Measurements from ENCODE around the gene SNCB.

The SNCB gene

DNA sequence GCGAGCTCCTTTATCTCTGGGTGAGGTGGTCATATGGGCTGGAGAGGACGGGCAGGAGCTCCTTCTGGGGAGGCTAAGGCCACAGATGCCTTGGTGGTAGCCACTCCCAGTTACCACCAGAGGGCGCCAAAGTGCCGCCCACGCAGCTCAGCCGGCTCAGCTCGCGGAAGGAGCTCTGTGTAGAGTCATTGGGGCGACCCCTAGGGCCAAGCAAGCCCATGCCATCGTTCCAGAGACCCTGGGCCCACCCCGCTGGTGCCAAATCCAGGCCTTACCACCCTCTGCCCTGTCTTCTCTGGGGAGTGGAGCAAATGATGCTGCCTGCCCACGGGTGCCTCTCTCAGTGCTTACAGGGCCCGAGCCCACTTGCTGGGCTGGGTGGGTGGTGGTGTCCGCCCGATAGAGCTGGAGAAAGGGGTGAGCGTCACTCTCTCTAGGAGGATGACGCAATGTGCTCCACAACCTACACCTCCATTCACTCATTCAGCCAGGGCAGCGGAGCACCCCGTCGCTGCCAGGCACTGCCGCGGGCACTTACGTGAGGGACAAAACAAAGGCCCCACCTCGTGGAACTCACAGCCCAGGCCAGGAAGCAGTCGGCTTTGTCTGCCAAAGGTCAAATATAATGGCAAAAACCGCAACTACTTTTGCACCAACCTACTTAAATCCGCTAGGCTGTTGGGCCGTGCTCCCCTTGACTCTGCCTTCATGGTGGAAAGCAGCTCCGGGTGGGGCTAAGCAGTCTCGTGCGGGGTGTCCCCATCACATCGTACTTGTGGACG, 30.7 kb upstream of the SNCB start:
- DNase-seq: peak; percentile 95

DNA sequence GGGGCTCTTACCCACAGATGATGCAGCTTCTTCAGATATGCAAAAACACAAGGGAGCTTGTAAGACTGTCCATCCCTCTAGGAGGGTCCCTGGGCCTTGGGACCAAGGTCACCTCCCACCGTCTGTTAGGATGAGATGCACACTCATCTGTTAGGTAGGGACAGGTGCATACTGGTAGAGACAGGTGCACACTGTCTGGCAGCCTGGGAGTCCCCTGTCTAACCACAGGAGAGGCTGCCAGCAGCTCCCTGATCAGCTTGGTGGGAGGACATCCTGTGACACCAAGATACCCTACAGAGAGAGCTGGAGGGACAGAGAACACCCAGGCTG, 30.2 kb upstream of the SNCB start:
- DNase-seq: no peak

- no peak for DNase-seq
Measured at GRCh38 chr5:176659860-176660461, 29.6 kb upstream of the SNCB start.

- DNase-seq: no peak
Measured at GRCh38 chr5:176659512-176659839, 29.1 kb upstream of the SNCB start.

DNA sequence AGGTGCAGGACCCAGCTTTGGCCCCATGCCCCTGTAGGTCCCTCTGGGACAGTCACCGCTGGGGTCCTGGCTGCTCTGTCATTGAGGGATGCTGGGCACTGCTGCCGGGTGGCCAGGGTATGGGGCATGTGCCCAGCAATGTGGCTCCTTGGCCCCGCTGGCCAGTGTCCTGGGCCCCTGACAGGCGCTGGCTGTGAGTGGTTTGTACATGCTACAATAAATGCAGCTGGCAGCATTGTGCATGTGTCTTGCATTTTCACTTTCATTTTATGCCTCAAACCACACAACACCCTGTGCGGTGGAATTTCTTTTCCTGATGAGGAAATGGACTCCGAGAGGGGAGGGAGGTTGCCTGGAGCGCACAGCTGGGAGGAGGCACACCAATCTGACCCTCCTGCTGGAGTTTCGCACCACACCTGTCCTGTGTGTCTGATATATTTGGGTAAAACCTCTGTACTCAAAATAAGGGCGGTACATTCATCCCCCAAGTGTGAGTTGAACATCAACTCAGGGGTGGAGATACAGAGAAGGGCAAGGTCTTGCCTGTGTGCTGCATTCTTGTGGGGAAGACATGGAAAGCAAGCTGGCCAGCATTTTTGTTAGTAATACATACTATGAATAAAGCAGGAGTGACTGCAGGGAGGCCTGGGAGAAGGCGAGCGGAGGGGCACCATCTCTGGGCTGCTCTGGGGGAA, 28.6 kb upstream of the SNCB start:
- DNase-seq: no peak

GRCh38 chr5:176658007-176658599, 27.8 kb upstream of the SNCB start:
- DNase-seq: peak; percentile 84

DNA sequence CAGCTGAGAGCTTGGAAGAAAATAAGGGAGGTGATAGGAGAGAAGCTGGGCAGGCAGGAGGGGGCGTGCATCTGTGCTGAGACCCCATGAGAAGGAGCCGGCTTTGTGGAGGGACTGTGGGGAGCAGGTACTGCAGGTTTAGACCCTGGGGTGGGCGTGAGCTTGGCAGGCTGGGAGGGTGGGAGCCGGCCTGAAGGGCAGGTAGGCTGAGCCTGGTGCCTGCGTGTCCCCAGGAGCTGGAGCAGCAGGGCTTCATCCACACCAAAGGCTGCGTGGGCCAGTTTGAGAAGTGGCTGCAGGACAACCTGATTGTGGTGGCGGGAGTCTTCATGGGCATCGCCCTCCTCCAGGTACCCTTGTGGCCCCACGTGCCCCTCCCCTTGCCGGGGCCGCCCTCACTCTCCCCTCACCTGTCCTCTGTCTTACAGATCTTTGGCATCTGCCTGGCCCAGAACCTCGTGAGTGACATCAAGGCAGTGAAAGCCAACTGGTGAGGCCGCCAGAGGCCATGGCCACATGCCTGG, 26.2 kb upstream of the SNCB start:
- no peak for DNase-seq

DNA sequence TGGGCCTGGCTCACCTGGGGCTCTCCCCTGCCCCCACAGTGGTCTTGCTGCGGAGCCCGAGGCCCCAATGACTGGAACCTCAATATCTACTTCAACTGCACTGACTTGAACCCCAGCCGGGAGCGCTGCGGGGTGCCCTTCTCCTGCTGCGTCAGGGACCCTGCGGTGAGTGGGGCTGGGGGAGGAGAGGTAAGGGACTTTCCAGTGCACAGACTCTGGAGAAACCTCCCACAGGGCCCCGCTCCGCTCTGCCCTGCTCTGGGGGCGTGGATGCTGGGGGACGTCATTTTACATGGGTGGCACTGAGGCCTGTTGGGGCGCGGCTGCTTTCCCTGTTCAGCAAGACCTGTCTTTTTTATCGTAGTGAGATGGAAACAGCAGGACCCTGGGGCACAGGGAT, 24.5 kb upstream of the SNCB start:
- no peak for DNase-seq

DNA sequence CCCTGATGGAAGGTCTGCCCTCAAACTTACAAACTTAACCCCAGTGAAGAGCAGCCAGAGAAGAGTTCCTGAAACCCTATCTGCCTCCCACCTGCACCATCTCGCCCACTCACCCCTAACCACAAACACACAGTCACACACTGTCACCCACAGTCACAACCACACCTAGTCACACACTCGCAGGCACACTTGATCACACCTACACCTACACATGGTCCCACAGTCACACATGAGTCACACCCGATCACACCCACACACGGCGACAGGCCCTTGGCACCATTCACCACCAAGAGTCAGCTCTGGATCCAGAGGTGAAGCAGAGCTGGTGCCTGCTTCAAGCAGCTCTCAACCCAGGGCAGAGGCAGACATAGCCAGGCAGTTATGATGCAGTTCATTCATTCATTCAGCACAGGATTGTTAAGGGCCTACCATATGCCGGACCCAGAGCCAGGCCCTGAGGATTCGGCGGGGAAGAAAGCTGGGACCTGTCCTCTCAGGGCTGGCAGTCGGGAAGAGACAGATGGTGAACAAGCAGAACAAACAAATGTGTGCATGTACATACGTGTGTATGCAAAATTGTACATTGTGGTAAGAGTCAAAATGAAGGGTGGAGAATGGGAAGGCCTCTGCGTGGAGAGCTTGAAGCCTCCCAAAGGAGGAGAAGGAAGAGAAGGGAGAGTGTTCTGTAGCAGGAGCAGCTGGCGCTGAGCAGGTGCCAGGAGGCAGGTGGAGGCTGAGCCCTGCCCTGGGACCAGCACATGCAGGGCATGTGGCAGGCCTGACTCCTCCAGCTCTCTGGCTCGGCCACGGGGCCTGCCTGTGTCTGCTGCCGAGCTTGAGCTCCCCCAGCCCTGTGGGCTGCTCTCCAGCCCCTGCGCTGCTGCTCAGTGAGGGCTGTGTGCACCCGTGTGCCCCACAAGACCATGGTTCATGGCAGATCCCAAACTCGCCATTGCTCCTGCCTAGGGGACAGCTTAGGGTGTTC, 23.4 kb upstream of the SNCB start:
- peak; percentile 83 for DNase-seq

GRCh38 chr5:176652136-176652535, 21.8 kb upstream of the SNCB start:
- no peak for DNase-seq

DNA sequence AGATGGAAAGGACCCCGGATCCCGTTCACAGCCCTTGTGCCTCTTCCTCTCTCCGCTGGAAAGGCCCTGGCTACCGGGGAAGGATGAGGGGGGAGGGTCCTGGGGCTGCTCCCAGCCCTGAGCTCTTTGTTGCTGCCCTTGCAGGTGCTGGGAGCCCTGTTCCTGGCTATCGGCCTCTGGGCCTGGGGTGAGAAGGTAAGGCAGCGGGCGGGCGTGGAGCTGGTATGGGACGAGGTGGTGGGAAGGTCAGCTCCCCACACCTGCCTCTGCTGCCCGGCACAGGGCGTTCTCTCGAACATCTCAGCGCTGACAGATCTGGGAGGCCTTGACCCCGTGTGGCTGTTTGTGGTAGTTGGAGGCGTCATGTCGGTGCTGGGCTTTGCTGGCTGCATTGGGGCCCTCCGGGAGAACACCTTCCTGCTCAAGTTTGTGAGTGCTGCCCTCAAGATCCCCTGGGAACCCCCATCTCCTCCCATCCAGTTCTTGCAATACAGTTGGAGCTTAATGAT, 21.2 kb upstream of the SNCB start:
- no peak for DNase-seq

DNA sequence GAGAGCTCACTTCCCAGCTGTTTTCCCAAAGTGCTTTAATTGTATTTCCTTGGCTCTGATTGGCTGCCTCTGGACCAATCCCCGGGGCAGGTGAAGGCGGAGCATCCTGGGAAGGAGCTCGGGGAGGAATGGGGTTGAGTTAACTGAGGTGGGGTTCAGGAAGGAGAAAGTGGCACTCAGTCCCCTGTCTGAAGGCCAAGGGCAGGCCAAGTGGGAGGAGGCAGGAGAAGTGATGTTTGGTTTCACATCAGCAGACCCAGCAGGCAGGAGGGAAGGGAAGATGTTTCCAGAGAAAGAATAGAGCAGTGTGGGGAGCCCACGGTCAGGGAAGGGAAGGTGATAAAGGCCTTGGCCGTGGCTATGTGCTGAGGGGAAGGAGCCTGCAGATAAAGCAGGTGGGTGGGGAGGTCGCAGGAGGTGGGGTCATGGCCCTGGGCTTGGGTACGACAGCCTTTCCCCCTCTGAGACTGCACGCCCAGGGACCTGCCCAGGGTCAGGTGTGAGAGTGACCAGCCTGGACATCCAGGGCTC, 20.1 kb upstream of the SNCB start:
- no peak for DNase-seq

- no peak for DNase-seq
Measured at GRCh38 chr5:176648474-176649194, 18.3 kb upstream of the SNCB start.

- no peak for DNase-seq
Measured at GRCh38 chr5:176647843-176648473, 17.6 kb upstream of the SNCB start.

DNA sequence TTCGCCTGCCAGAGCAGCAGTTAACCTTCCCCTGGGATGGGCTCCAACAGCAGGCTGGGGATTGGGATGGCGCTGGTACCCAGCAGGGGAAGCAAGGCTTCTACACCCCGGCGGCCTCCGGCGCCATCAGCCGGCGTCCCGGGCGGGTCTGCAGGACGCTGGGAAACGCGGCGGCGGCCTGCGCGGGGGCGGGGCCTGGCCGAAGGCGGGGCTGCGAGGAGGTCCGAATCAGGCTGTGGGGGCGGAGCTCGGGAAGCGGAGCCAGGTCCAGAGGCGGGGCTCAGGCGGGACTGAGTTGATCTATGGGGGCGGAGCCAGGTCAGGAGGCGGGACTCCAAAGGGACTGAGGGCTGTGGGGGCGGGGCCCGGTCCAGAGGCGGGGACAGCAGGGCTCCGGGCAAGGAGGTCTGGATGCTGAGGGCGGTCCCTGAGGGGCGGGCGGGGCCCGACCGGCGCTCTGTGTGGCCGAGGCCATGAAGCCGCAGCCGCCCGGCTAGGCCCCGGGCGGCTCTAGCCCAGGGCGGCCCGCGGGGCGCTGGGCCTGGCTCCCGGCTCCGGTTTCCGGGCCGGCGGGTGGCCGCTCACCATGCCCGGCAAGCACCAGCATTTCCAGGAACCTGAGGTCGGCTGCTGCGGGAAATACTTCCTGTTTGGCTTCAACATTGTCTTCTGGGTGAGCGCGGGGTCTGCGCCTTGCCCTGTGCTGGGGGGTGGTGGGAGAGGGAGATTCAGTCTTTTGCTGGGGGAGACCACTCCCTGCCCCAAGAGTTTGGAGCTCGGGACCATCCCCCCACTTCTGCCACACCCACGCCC, 16.9 kb upstream of the SNCB start, which contains the start of gene TSPAN17:
Gene TSPAN17, plus strand, starts transcription at position 455 of the 813 bp plus-strand sequence. Its CDS starts 132 bp downstream, at position 587.
- DNase-seq: peak; percentile 99

GRCh38 chr5:176646707-176647029, 16.3 kb upstream of the SNCB start:
- no peak for DNase-seq

- no peak for DNase-seq
Measured at GRCh38 chr5:176646049-176646706, 15.8 kb upstream of the SNCB start.

GRCh38 chr5:176644878-176645670, 14.7 kb upstream of the SNCB start:
- no peak for DNase-seq
